Measurements from ENCODE around the gene CHRND.
"Not testable (repeated sequence)": the region's sequence is repeated elsewhere in the genome, so short reads cannot be mapped to it uniquely, and the experiment has no call there.

Gene CHRND

GRCh38 chr2:232528746-232529460 is 2.9 kb downstream of the CHRND start:
- DNase-seq = no peak

- no peak for DNase-seq
Measured at GRCh38 chr2:232529806-232530547, 4.0 kb downstream of the CHRND start.

GRCh38 chr2:232530626-232531260 is 4.8 kb downstream of the CHRND start:
- DNase-seq = no peak

- no peak for DNase-seq
Measured at GRCh38 chr2:232532419-232532818, 6.5 kb downstream of the CHRND start.

- DNase-seq = not testable (repeated sequence)
Measured at GRCh38 chr2:232532821-232533220, 6.9 kb downstream of the CHRND start.

GRCh38 chr2:232533944-232534710 is 8.2 kb downstream of the CHRND start:
- DNase-seq = no peak

GRCh38 chr2:232534940-232535651 is 9.1 kb downstream of the CHRND start:
- no peak for DNase-seq

GRCh38 chr2:232535761-232536530 is 10.0 kb downstream of the CHRND start:
- no peak for DNase-seq

- no peak for DNase-seq
Measured at GRCh38 chr2:232537079-232537478, 11.1 kb downstream of the CHRND start.

- no peak for DNase-seq
Measured at GRCh38 chr2:232537499-232537898, 11.5 kb downstream of the CHRND start.

GRCh38 chr2:232538671-232539070 is 12.7 kb downstream of the CHRND start:
- DNase-seq = no peak

GRCh38 chr2:232539298-232540231 is 13.6 kb downstream of the CHRND start, which contains the start of gene CHRNG:
TSS of gene CHRNG (plus strand) at chr2:232539692. CDS start at chr2:232539748, 56 bp downstream.
- DNase-seq = no peak

- no peak for DNase-seq
Measured at GRCh38 chr2:232540441-232541041, 14.6 kb downstream of the CHRND start.

GRCh38 chr2:232541195-232541960 is 15.4 kb downstream of the CHRND start:
- DNase-seq = no peak

GRCh38 chr2:232541961-232542714 is 16.2 kb downstream of the CHRND start:
- no peak for DNase-seq

GRCh38 chr2:232542715-232543467 is 16.9 kb downstream of the CHRND start:
- no peak for DNase-seq

GRCh38 chr2:232543491-232543890 is 17.5 kb downstream of the CHRND start:
- DNase-seq = no peak
